Transverse colon (tissue), 4 donors: Measurements from ENCODE around the gene TCF7L2. TPM values are rescaled to one million over a fixed set of nuclear protein-coding genes. Genes with fewer than 3 reads are reported as not detected.
A peak's percentile ranks its signal among the peaks of the same experiment; 100 is the strongest.

Source experiments
- DNase-seq: peaks from one replicate; pipeline ENCODE4 v3.0.0-alpha.2; 2019
- H3K27ac ChIP-seq, 4 donors: fragments of 200-600 bp; sonication (generic); 2 replicates each; pipeline ENCODE4 v1.5.1; 2016 to 2018; ENCODE audit warnings: inconsistent platforms in 4 of 4
- H3K27me3 ChIP-seq: fragments of 200-600 bp; sonication (generic); 2 replicates; pipeline ENCODE4 v1.5.1; 2017; ENCODE audit warnings: inconsistent platforms
- H3K36me3 ChIP-seq, 4 donors: fragments of 200-600 bp; sonication (generic); 2 replicates each; pipeline ENCODE4 v1.5.1; 2017 to 2019; ENCODE audit warnings: inconsistent platforms in 4 of 4
- H3K4me1 ChIP-seq, 4 donors: fragments of 200-600 bp; sonication (generic); 2 replicates each; pipeline ENCODE4 v1.5.1; 2017 to 2020; ENCODE audit warnings: inconsistent platforms in 4 of 4
- H3K4me3 ChIP-seq, 4 donors: fragments of 200-600 bp; sonication (generic); 1 replicate in 1 of 4; 2 replicates in 3 of 4; pipeline versions ENCODE4 v1.5.1 to v1.6.1; 2017 to 2019; ENCODE audit warnings: inconsistent platforms in 4 of 4
- H3K9me3 ChIP-seq, 2 donors: fragments of 200-600 bp; sonication (generic); 2 replicates each; pipeline ENCODE4 v1.5.1; 2017 to 2019; ENCODE audit warnings: inconsistent platforms in 2 of 2
- CTCF ChIP-seq, 5 experiments: fragments of 200-600 bp in 3 of 5; fragments of 450-650 bp in 2 of 5; sonication (generic) in 3 of 5; IDR thresholded peaks; 1 replicate in 2 of 5; 2 replicates in 3 of 5; pipeline ENCODE4 v1.5.1; 2016 to 2017; ENCODE audit warnings: antibody characterized with exemption in 5 of 5, inconsistent platforms in 3 of 5, mild to moderate bottlenecking in 2 of 5, moderate library complexity in 1 of 5
- EP300 ChIP-seq: sonication (generic); formaldehyde crosslinking; IDR thresholded peaks from one replicate; pipeline ENCODE4 v1.6.1; 2017; ENCODE audit warnings: antibody characterized with exemption, low read depth
- POLR2A ChIP-seq: fragments of 450-650 bp; IDR thresholded peaks from one replicate; pipeline ENCODE4 v1.6.1; 2016; ENCODE audit warnings: antibody characterized with exemption, mild to moderate bottlenecking, moderate library complexity
- POLR2AphosphoS5 ChIP-seq, 3 donors: sonication (generic); formaldehyde crosslinking; IDR thresholded peaks; one replicate each; pipeline ENCODE4 v1.6.1; 2016; ENCODE audit warnings: antibody characterized with exemption in 3 of 3
- WGBS, 2 donors: methylation state at CpG; one replicate each; pipeline ENCODE4 v1.1.5; 2018; ENCODE audit warnings: low coverage in 1 of 2; 5-methylcytosine and 5-hydroxymethylcytosine counted together
- in situ Hi-C, 4 donors: fragments of 200-750 bp; cut with MboI; loops; one replicate each; pipeline versions ENCODE4 v1.15.0 to v1.15.1; 2017; ENCODE audit warnings: low sequenced_read_pairs in 3 of 4, low pct_ligation_motif_present in 1 of 4, low pct_unique_long_range_greater_than_20kb in 1 of 4
- intact Hi-C: fragments of 100-400 bp; cut with DNase I; formaldehyde crosslinking; loops from one replicate; pipeline ENCODE4 v1.15.1; 2023; ENCODE audit warnings: low total_unique reads
- total RNA-seq, 4 donors: library from RNA; depleted of rRNA; stranded (reverse); fragments of >200 nt; gene quantifications; one replicate each; pipeline ENCODE4 v1.1.0, GENCODE V29; 2016

TCF7L2 gene
- total RNA-seq, 4 donors from 2014 or later, result 84.6 to 249 (median 137) TPM

- Histone ChIP-seq H3K4me1 (peaks cover 13 to 53% (median 18%) of the 10 kb centered on the region in 4 donors), H3K9me3 (no peaks in the 10 kb centered on the region), H3K27me3 (peaks cover 3% of the 10 kb centered on the region), H3K4me3 (no peak overlapping the region), H3K36me3 (peaks cover 0 to 4% (median 0%) of the 10 kb centered on the region in 4 donors), H3K27ac (peak overlapping the region in 1 of 4 donors; percentile 28)
- no peak for TF ChIP-seq POLR2A
- TF ChIP-seq POLR2AphosphoS5 (IDR thresholded peaks at IDR 0.05), result no peak
- no peak for TF ChIP-seq EP300
- no peak for TF ChIP-seq CTCF (IDR thresholded peaks at IDR 0.05)
- in situ Hi-C loops, result no loop called here
- DNase-seq, result no peak
- intact Hi-C loops, result no loop called here
- WGBS, 2 donors, result 65 to 81% methylated on average over 3 to 7 of the region's 7 CpGs
Observed at GRCh38 chr10:112988839-112989406, 38.9 kb downstream of the TCF7L2 start.

- in situ Hi-C loops, result no loop called here
- Histone ChIP-seq H3K27ac (no peak overlapping the region), H3K4me3 (no peak overlapping the region), H3K4me1 (peaks cover 12 to 47% (median 14%) of the 10 kb centered on the region in 4 donors), H3K36me3 (peaks cover 0 to 3% (median 0%) of the 10 kb centered on the region in 4 donors), H3K27me3 (no peaks in the 10 kb centered on the region), H3K9me3 (no peaks in the 10 kb centered on the region)
- intact Hi-C loops, result no loop called here
- TF ChIP-seq POLR2AphosphoS5 (IDR thresholded peaks at IDR 0.05), result no peak
- TF ChIP-seq CTCF (IDR thresholded peaks at IDR 0.05), result no peak
- TF ChIP-seq POLR2A, result no peak
- TF ChIP-seq EP300, result no peak
- WGBS, 2 donors, result 73 to 86% methylated on average over 4 to 5 of the region's 5 CpGs
- DNase-seq, result no peak
Observed at GRCh38 chr10:112989826-112990225, 39.8 kb downstream of the TCF7L2 start.

GRCh38 chr10:112990271-112990670 lies 40.2 kb downstream of the TCF7L2 start:
- no peak for DNase-seq
- Histone ChIP-seq H3K4me3 (no peak overlapping the region), H3K27me3 (no peaks in the 10 kb centered on the region), H3K4me1 (peaks cover 8 to 43% (median 14%) of the 10 kb centered on the region in 4 donors), H3K27ac (no peak overlapping the region), H3K9me3 (no peaks in the 10 kb centered on the region), H3K36me3 (no peaks in the 10 kb centered on the region)
- in situ Hi-C loops, result no loop called here
- intact Hi-C loops, result no loop called here
- 91 to 92% methylated on average over 4 to 8 of the region's 8 CpGs for WGBS, 2 donors
- TF ChIP-seq EP300 (no peak), CTCF (IDR thresholded peaks at IDR 0.05) (no peak), POLR2AphosphoS5 (IDR thresholded peaks at IDR 0.05) (no peak), POLR2A (no peak)

GRCh38 chr10:112991888-112992491 lies 41.9 kb downstream of the TCF7L2 start:
- Histone ChIP-seq H3K4me3 (no peak overlapping the region), H3K9me3 (no peaks in the 10 kb centered on the region), H3K27me3 (no peaks in the 10 kb centered on the region), H3K27ac (no peak overlapping the region), H3K36me3 (no peaks in the 10 kb centered on the region), H3K4me1 (peaks cover 0 to 30% (median 4%) of the 10 kb centered on the region in 4 donors)
- in situ Hi-C loops, result no loop called here
- DNase-seq, result no peak
- 90% methylated on average over 19 of the region's 19 CpGs; no CpG with 5 or more reads in 1 of the 2 donors for WGBS, 2 donors
- TF ChIP-seq EP300 (no peak), POLR2AphosphoS5 (IDR thresholded peaks at IDR 0.05) (no peak), POLR2A (no peak), CTCF (IDR thresholded peaks at IDR 0.05) (no peak)
- intact Hi-C loops, result no loop called here
